A673 (cell line): ENCODE data around the gene TEX261. TPM values are rescaled to one million over a fixed set of nuclear protein-coding genes. Genes with fewer than 3 reads are reported as not detected.

ENCODE experiments used
- BruUV-seq: library from RNA; stranded (reverse); fragments of 400-500 nt; replicated peaks from 2 replicates; lab custom pipeline; 2021; lab: Mats Ljungman, UMichigan
- CTCF ChIA-PET: fragments of 300-600 bp; sonication (Branson Sonifier 250); formaldehyde crosslinking; loops from one replicate; lab custom pipeline; 2022; ENCODE audit warnings: antibody characterized with exemption; lab: Charles Lee
- POLR2A ChIA-PET: fragments of 300-600 bp; sonication (Branson Sonifier 250); formaldehyde crosslinking; loops from one replicate; lab custom pipeline; 2022; ENCODE audit warnings: antibody characterized with exemption; ENCODE audit not compliant: low non-redundant PET; lab: Charles Lee
- DNase-seq: peaks from one replicate; pipeline ENCODE4 v3.0.0-alpha.2; 2015; ENCODE audit warnings: low spot score
- H3K27ac ChIP-seq: fragments of 200-600 bp; sonication (generic); 2 replicates; pipeline ENCODE4 v1.5.1; 2016; ENCODE audit warnings: mixed run types, low read depth, mild to moderate bottlenecking, mixed read lengths, antibody characterized with exemption, low read length; ENCODE audit not compliant: poor library complexity, severe bottlenecking
- H3K27me3 ChIP-seq: fragments of 200-600 bp; sonication (generic); replicated peaks from 2 replicates; pipeline ENCODE4 v1.6.1; 2017; ENCODE audit warnings: mixed run types, low read depth, mild to moderate bottlenecking, mixed read lengths, antibody characterized with exemption, low read length; ENCODE audit not compliant: insufficient read depth, poor library complexity
- H3K36me3 ChIP-seq: fragments of 200-600 bp; sonication (generic); 2 replicates; pipeline ENCODE4 v1.6.1; 2016; ENCODE audit warnings: mixed run types, mild to moderate bottlenecking, mixed read lengths, antibody characterized with exemption, low read length; ENCODE audit not compliant: insufficient read depth, poor library complexity, severe bottlenecking
- H3K4me1 ChIP-seq: fragments of 200-600 bp; sonication (generic); 2 replicates; pipeline ENCODE4 v1.6.1; 2017; ENCODE audit warnings: mixed run types, mild to moderate bottlenecking, mixed read lengths, antibody characterized with exemption, low read length; ENCODE audit not compliant: insufficient read depth, poor library complexity, severe bottlenecking
- H3K4me3 ChIP-seq: fragments of 200-600 bp; sonication (generic); 2 replicates; pipeline ENCODE4 v1.5.1; 2016; ENCODE audit warnings: low read depth, mixed run types, mild to moderate bottlenecking, mixed read lengths, low read length; ENCODE audit not compliant: poor library complexity, severe bottlenecking
- H3K9me3 ChIP-seq: fragments of 200-600 bp; sonication (generic); 2 replicates; pipeline ENCODE4 v1.6.1; 2016; ENCODE audit warnings: mixed run types, low read depth, mild to moderate bottlenecking, mixed read lengths, antibody characterized with exemption, low read length; ENCODE audit not compliant: poor library complexity, severe bottlenecking
- EZH2 ChIP-seq: fragments of 200-600 bp; sonication (generic); IDR thresholded peaks from 2 replicates; pipeline ENCODE4 v1.6.1; 2017; ENCODE audit warnings: borderline replicate concordance, low read depth, mild to moderate bottlenecking, mixed read lengths, antibody characterized with exemption, low read length; ENCODE audit not compliant: poor library complexity, severe bottlenecking
- intact Hi-C: fragments of 100-400 bp; cut with micrococcal nuclease; formaldehyde crosslinking; loops from one replicate; pipeline ENCODE4 v1.10.0; 2022; ENCODE audit not compliant: unreplicated experiment
- total RNA-seq: library from RNA; stranded (reverse); gene quantifications from 2 replicates; pipeline ENCODE4 v1.2.3, GENCODE V29; 2021
- TF ChIP-seq, protein P1 (sequence below): fragments of 300-800, 200-600 bp; sonication (generic); conservative IDR thresholded peaks from 2 replicates; pipeline ENCODE4 v1.5.1; 2017; ENCODE audit warnings: low read depth, mild to moderate bottlenecking, antibody characterized with exemption, low read length, moderate library complexity, mixed read lengths

Gene TEX261
- total RNA-seq, 1 experiment from 2014 or later = 60.9 TPM

GRCh38 chr2:70959851-70960832, 34.5 kb downstream of the TEX261 start:
- Histone ChIP-seq H3K4me1 (no peaks in the 10 kb centered on the region), H3K36me3 (no peaks in the 10 kb centered on the region), H3K27me3 (no peaks in the 10 kb centered on the region), H3K9me3 (no peaks in the 10 kb centered on the region), H3K4me3 (no peak overlapping the region), H3K27ac (no peak overlapping the region)
- ChIA-PET POLR2A (no interaction called here), CTCF (no interaction called here)
- no peak for DNase-seq
- no peak for TF ChIP-seq EZH2
- TF ChIP-seq, protein P1, sequence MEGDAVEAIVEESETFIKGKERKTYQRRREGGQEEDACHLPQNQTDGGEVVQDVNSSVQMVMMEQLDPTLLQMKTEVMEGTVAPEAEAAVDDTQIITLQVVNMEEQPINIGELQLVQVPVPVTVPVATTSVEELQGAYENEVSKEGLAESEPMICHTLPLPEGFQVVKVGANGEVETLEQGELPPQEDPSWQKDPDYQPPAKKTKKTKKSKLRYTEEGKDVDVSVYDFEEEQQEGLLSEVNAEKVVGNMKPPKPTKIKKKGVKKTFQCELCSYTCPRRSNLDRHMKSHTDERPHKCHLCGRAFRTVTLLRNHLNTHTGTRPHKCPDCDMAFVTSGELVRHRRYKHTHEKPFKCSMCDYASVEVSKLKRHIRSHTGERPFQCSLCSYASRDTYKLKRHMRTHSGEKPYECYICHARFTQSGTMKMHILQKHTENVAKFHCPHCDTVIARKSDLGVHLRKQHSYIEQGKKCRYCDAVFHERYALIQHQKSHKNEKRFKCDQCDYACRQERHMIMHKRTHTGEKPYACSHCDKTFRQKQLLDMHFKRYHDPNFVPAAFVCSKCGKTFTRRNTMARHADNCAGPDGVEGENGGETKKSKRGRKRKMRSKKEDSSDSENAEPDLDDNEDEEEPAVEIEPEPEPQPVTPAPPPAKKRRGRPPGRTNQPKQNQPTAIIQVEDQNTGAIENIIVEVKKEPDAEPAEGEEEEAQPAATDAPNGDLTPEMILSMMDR = peak; percentile 46
- intact Hi-C loops = no loop called here
- BruUV-seq = no TSS peak

GRCh38 chr2:70959271-70959761, 35.4 kb downstream of the TEX261 start:
- CTCF ChIA-PET = no interaction called here

GRCh38 chr2:70958759-70959158, 35.9 kb downstream of the TEX261 start:
- TF ChIP-seq, protein P1 = no peak
- TF ChIP-seq EZH2 = no peak
- Histone ChIP-seq H3K36me3 (no peaks in the 10 kb centered on the region), H3K9me3 (no peaks in the 10 kb centered on the region), H3K4me1 (no peaks in the 10 kb centered on the region), H3K4me3 (no peak overlapping the region), H3K27me3 (no peaks in the 10 kb centered on the region), H3K27ac (no peak overlapping the region)
- CTCF ChIA-PET = no interaction called here
- intact Hi-C loops = no loop called here
- no peak for DNase-seq
- POLR2A ChIA-PET = no interaction called here
- BruUV-seq = no TSS peak

More at GRCh38 chr2:70959271-70959761, 35.4 kb downstream of the TEX261 start:
- Histone ChIP-seq H3K9me3 (no peaks in the 10 kb centered on the region), H3K36me3 (no peaks in the 10 kb centered on the region), H3K4me3 (no peak overlapping the region), H3K27ac (no peak overlapping the region), H3K4me1 (no peaks in the 10 kb centered on the region), H3K27me3 (no peaks in the 10 kb centered on the region)
- no peak for DNase-seq
- POLR2A ChIA-PET = no interaction called here
- no peak for TF ChIP-seq EZH2
- TF ChIP-seq, protein P1 = no peak
- intact Hi-C loops = no loop called here
- BruUV-seq = no TSS peak
